Osteoblast (primary cell): ENCODE data around the gene MYO5C. TPM values are rescaled to one million over a fixed set of nuclear protein-coding genes. Genes with fewer than 3 reads are reported as not detected.
A peak's percentile ranks its signal among the peaks of the same experiment; 100 is the strongest.

ENCODE experiments used
- DNase-seq: peaks from one replicate; pipeline ENCODE4 v3.0.0; 2011; ENCODE audit warnings: low spot score, mixed read lengths; ENCODE audit not compliant: insufficient read length; ENCODE audit errors: missing footprints
- H2AFZ ChIP-seq: 2 replicates; pipeline ENCODE4 v1.6.0; 2011; ENCODE audit warnings: mild to moderate bottlenecking, low read length
- H3K27ac ChIP-seq: 2 replicates; pipeline ENCODE4 v1.5.1; 2011; ENCODE audit warnings: mild to moderate bottlenecking, low read depth, low read length, moderate library complexity
- H3K27me3 ChIP-seq: 2 replicates; pipeline ENCODE4 v1.6.0; 2012; ENCODE audit warnings: mild to moderate bottlenecking, control low read depth, inconsistent platforms, low read length, moderate library complexity; ENCODE audit not compliant: insufficient read depth
- H3K36me3 ChIP-seq: 2 replicates; pipeline ENCODE4 v1.5.1; 2011; ENCODE audit warnings: mild to moderate bottlenecking, low read length, control low read depth, moderate library complexity; ENCODE audit not compliant: insufficient read depth
- H3K4me1 ChIP-seq: 2 replicates; pipeline ENCODE4 v1.5.1; 2011; ENCODE audit warnings: mild to moderate bottlenecking, low read length, control low read depth, moderate library complexity; ENCODE audit not compliant: insufficient read depth
- H3K4me2 ChIP-seq: 2 replicates; pipeline ENCODE4 v1.6.0; 2011; ENCODE audit warnings: mild to moderate bottlenecking, low read length; ENCODE audit not compliant: insufficient read depth
- H3K4me3 ChIP-seq: fragments of 200-600 bp; sonication (generic); 3 replicates; pipeline ENCODE4 v1.5.1; 2012; ENCODE audit warnings: mild to moderate bottlenecking, low read length, inconsistent platforms; ENCODE audit not compliant: insufficient read depth
- H3K79me2 ChIP-seq: 2 replicates; pipeline ENCODE4 v1.6.0; 2012; ENCODE audit warnings: mild to moderate bottlenecking, low read length, control low read depth, inconsistent platforms; ENCODE audit not compliant: insufficient read depth
- H3K9me3 ChIP-seq: 2 replicates; pipeline ENCODE4 v1.5.1; 2011; ENCODE audit warnings: low read depth, low read length, control low read depth
- H4K20me1 ChIP-seq: 2 replicates; pipeline ENCODE4 v1.6.0; 2012; ENCODE audit warnings: mild to moderate bottlenecking, low read length, control low read depth; ENCODE audit not compliant: insufficient read depth
- total RNA-seq: library from RNA; depleted of rRNA; stranded (reverse); fragments of >200 nt; gene quantifications from 2 replicates; pipeline ENCODE4 v1.2.3, GENCODE V29; 2012
- TF ChIP-seq, protein P1 (sequence below): IDR thresholded peaks from 2 replicates; pipeline ENCODE4 v1.5.1; 2011; ENCODE audit warnings: mild to moderate bottlenecking, low read depth, low read length, moderate library complexity; ENCODE audit errors: extremely low read depth

Gene MYO5C
- total RNA-seq, 1 donor, result under 0.01 TPM

GRCh38 chr15:52328680-52329079, 33.1 kb upstream of the MYO5C start:
- TF ChIP-seq, protein P1, sequence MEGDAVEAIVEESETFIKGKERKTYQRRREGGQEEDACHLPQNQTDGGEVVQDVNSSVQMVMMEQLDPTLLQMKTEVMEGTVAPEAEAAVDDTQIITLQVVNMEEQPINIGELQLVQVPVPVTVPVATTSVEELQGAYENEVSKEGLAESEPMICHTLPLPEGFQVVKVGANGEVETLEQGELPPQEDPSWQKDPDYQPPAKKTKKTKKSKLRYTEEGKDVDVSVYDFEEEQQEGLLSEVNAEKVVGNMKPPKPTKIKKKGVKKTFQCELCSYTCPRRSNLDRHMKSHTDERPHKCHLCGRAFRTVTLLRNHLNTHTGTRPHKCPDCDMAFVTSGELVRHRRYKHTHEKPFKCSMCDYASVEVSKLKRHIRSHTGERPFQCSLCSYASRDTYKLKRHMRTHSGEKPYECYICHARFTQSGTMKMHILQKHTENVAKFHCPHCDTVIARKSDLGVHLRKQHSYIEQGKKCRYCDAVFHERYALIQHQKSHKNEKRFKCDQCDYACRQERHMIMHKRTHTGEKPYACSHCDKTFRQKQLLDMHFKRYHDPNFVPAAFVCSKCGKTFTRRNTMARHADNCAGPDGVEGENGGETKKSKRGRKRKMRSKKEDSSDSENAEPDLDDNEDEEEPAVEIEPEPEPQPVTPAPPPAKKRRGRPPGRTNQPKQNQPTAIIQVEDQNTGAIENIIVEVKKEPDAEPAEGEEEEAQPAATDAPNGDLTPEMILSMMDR, result no peak
- no peaks in the 10 kb centered on the region for H4K20me1 ChIP-seq
- H2AFZ ChIP-seq, result no peak overlapping the region
- H3K4me1 ChIP-seq, result peaks cover 4% of the 10 kb centered on the region
- H3K79me2 ChIP-seq, result no peaks in the 10 kb centered on the region
- H3K36me3 ChIP-seq, result peaks cover 9% of the 10 kb centered on the region
- H3K4me3 ChIP-seq, result no peak overlapping the region
- DNase-seq, result no peak
- no peak overlapping the region for H3K27ac ChIP-seq
- H3K9me3 ChIP-seq, result no peaks in the 10 kb centered on the region
- H3K4me2 ChIP-seq, result no peak overlapping the region
- no peaks in the 10 kb centered on the region for H3K27me3 ChIP-seq

DNA sequence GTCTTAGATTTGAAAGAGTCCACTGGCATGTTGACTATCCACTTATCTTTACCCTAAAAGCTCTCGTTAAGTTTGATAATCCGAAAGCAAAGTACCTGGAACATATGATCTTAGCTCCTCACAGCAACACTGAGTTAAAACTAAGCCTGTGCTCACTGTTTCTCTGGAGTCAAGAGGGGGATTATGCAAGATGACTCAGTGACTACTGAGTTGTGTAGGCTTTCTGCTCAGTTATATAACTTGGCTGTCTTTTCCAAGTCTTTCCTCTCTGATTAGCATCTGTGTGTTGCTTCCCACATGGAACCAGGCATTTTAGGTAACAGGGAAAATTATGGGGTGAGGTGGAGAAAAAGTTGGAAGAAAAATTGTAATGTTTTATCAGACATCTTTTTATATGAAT, 31.2 kb upstream of the MYO5C start:
- Histone ChIP-seq H3K9me3 (no peaks in the 10 kb centered on the region), H3K27ac (no peak overlapping the region), H3K79me2 (no peaks in the 10 kb centered on the region), H4K20me1 (no peaks in the 10 kb centered on the region), H3K27me3 (no peaks in the 10 kb centered on the region), H3K4me1 (peaks cover 4% of the 10 kb centered on the region), H2AFZ (no peak overlapping the region), H3K4me2 (no peak overlapping the region), H3K36me3 (peaks cover 9% of the 10 kb centered on the region), H3K4me3 (no peak overlapping the region)
- peak; percentile 50 for DNase-seq
- TF ChIP-seq, protein P1, result no peak

DNA sequence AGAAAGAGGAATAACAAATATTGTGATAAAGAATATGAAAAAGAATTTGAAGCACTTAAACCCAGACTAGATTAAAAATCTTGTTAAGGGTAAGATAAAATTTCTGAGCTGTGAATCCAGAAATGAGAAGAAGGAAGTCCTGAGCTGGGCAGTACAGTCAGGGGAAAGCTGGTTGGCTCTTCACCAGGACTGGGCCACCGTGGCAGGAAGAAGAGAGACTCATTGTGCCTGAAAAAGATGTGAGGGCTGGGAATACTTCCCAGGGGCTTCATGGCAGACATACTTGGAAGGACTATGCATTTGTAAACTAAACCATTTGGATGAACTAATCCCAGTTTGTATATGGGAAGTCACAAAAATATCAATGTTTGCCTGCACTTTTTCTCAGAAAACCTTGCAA, 28.5 kb upstream of the MYO5C start:
- no peak overlapping the region for H3K4me2 ChIP-seq
- DNase-seq, result no peak
- no peaks in the 10 kb centered on the region for H3K27me3 ChIP-seq
- H3K9me3 ChIP-seq, result no peaks in the 10 kb centered on the region
- H4K20me1 ChIP-seq, result no peaks in the 10 kb centered on the region
- TF ChIP-seq, protein P1, result no peak
- H3K4me1 ChIP-seq, result no peaks in the 10 kb centered on the region
- no peaks in the 10 kb centered on the region for H3K79me2 ChIP-seq
- no peak overlapping the region for H3K27ac ChIP-seq
- H3K4me3 ChIP-seq, result no peak overlapping the region
- peaks cover 3% of the 10 kb centered on the region for H3K36me3 ChIP-seq
- H2AFZ ChIP-seq, result no peak overlapping the region

- no peak overlapping the region for H3K4me3 ChIP-seq
- no peaks in the 10 kb centered on the region for H3K4me1 ChIP-seq
- H3K9me3 ChIP-seq, result no peaks in the 10 kb centered on the region
- no peak for DNase-seq
- H4K20me1 ChIP-seq, result no peaks in the 10 kb centered on the region
- no peaks in the 10 kb centered on the region for H3K27me3 ChIP-seq
- TF ChIP-seq, protein P1, result no peak
- H3K27ac ChIP-seq, result no peak overlapping the region
- peaks cover 11% of the 10 kb centered on the region for H3K36me3 ChIP-seq
- H2AFZ ChIP-seq, result no peak overlapping the region
- H3K79me2 ChIP-seq, result no peaks in the 10 kb centered on the region
- H3K4me2 ChIP-seq, result no peak overlapping the region
Observed at GRCh38 chr15:52318729-52319500, 23.3 kb upstream of the MYO5C start.
